Superior temporal gyrus (tissue), 1 donor: ENCODE data around the gene XYLT1.
A peak's percentile ranks its signal among the peaks of the same experiment; 100 is the strongest.

ENCODE experiments used
- DNase-seq: peaks from one replicate; pipeline ENCODE4 v3.0.0-alpha.2; 2016; ENCODE audit errors: extremely low spot score

Gene XYLT1

GRCh38 chr16:17260276-17260849 is 210.4 kb downstream of the XYLT1 start:
- no peak for DNase-seq

- DNase-seq: no peak
Observed at GRCh38 chr16:17259751-17260270, 210.9 kb downstream of the XYLT1 start.

DNA sequence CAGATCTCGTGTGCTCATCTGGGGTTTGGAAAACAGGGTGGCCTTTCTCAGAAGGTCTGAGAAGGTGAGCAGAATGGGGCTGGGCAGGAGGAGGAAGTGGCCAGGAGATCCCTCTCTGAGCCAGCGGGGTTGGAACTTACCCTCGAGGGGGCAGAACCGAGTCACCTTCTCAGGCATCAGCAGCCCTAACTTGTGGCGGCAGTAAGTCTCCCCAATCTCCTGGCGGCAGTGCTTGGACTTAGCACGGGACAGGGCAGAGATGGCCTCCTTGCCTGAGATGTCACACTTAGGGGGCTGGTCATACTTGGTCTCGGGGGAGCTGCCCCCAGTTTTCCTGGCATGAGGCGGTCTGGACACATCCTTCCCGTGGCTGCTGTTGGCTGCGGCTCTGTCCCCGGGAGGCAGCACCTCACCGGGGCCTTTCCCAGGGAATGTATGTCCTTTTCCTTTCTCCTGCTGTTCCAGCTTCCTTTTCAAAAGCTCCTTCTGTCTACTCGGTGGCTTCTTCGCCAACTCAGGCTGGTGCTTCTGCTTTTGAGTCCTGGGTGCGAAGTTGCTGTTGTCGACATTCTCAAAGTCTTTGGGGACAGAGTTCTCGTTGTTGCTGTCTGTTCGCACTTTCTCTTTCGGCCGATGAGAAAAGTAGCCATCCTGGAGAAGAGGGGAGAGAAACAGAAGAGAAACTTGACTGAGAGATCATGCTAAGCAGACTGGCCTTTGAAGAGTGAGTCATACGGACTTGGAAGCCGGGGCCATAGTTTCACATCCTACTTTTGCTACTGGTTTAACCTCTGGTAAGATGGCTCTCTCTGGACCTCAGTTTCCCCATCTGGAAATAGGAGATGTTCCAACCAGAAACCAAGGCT is 211.7 kb downstream of the XYLT1 start:
- DNase-seq: no peak

- no peak for DNase-seq
Observed at GRCh38 chr16:17258077-17258599, 212.6 kb downstream of the XYLT1 start.

DNA sequence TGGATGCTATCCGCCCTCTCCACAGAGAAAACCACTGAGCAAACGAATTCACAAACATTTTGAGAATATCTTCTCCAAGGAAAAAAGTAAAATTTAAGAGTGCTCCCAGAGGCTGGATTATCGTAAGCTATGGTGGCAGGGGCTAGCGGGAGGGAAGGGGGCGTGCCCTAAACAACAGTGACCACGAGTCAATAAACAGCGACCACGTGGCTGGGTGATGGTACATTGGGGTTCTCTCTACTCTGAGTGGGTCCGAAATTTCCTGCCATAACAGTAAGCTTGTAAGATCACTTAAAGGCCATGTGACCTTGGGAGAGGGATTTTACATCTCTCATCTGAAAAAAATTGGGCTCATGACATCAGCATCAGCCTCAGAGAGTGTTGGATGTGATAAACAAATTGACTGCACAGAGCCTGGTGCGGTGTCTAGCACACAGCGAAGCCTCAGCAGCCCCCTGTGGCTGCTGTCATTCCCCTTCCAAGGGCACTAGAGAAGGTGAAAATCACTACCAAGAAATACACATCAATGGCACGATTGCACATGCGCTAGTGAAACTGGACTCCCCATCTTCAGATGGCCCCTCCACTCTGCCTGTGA is 213.2 kb downstream of the XYLT1 start:
- DNase-seq: no peak

- no peak for DNase-seq
Observed at GRCh38 chr16:17252701-17253100, 218.1 kb downstream of the XYLT1 start.

GRCh38 chr16:17252064-17252463 is 218.7 kb downstream of the XYLT1 start:
- no peak for DNase-seq

DNA sequence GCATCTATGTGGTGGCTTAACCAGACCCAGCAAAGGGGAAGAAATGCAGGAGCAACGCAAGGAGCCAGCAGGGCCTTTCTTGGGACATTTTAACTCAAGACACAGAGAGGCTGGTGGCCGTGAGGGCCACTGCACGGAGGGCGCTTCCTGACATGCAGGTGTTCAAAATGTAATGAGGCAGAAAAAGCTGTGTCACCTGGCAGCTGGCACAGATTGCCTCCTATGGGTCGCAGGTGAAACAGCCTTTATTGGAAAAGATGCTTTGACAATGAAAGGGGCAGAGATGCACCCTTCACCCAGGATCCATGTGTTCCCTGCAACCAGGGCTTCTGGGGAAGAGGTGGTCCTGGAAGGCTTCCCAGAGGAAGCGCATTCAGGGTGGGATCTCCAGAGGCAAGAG is 219.3 kb downstream of the XYLT1 start:
- no peak for DNase-seq

GRCh38 chr16:17246974-17247732 is 223.6 kb downstream of the XYLT1 start:
- no peak for DNase-seq

DNA sequence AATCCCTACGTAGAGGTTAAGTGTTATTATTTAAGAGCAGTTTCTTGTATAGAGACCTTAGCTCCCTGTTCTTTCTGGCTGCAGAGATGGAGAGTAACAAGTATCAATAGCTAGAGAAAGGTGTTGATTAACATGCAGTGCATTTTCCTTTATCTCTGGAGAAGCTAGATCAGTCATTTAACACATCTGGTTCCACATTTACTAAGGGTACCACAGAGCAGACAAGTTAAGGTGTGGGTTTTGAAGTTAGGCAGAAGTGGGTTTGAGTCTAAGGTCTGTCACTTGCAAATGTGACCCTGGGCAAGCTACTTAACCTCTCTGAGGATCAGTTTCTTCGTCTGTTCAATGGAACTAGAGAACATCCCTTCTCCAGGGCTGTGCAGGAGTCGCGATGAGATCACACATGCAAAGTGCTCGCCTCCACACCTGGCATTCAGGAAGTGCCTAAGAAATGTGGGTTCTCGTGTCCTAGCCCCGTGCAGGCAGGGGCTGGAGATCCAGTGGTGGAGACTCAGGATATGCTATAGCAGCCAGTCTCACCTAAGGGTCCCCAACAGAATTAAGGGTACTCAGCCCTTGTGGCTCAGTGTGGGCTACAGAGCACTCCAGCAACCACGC is 224.4 kb downstream of the XYLT1 start:
- DNase-seq: no peak

DNA sequence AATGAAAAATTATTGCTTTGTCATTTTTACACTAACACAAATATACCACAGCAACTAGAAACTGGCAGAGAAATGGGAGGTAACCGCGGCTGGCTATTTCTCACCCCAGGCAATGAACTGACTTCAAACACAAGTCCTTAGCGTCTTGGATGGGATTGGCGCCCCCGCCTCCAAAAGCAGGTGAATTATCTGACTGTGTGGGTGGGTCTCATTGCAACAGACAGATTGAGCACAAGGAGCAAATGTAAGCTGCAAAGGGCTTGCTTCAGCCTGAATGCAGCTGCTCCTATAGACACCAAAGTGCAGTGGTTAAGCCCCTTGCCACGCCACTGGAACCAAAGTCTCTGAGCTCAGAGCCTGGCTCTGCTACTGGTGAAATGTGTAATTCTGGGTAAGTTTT is 225.0 kb downstream of the XYLT1 start:
- no peak for DNase-seq

- no peak for DNase-seq
Observed at GRCh38 chr16:17244872-17245551, 225.7 kb downstream of the XYLT1 start.

DNA sequence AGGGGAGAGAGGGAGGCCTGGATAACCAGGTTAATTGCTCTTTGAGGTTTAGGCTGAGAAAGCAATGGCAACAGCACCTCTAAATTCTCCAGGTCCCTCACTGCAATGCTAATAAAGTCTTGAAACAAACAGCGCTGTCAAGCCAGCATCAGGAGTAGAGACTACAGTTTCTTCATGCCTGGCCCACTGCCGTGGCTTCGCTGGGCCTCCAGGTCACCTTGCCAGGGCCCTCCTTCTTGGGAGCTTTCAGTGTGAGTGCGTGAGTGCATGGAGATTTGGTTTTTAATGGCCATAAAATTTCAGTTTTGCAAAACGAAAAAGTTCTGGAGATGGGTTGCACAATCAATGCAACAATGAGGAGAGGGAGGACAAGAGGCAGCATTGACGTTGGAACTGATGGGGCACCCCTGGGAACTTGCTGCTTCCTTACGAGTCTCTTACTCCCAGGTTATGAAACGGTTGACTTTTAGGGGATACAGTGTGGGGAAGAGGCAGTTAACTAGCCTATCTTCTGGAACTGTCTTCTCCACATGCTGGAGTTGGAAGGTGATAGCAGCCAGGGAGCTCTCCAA is 229.4 kb downstream of the XYLT1 start:
- DNase-seq: no peak

- no peak for DNase-seq
Observed at GRCh38 chr16:17238285-17239028, 232.3 kb downstream of the XYLT1 start.

- no peak for DNase-seq
Observed at GRCh38 chr16:17237350-17237944, 233.3 kb downstream of the XYLT1 start.

DNA sequence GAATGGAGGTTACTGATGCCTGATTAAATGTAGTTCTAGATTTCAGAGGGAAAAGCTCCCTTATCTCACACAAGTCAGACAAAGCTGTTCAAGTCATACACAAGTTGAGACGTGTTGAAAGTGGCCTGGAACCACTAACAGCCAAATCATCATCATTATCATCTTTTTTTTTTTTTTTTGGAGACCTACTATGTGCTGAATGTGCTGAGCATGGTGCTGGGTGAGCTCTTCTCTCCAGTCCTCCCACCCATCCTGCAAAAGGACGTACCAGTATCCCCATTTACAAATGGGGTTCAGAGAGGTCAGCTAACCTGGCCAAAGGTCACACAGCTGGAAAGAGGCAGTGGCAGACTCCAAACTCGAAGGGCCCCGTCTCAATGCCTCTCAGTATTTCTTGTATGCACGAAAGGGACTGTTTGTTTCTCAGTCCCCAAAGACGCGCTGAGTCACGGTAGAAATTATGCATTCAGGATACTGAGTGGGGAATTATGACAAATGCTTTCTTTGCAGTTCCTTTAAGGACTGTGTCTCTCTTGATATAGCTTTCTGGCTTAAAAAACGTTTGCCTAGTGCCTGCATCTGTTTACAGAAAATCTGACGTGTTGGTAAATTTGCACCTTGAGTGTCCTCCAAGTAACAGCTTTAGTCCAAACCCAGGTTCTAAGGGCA is 235.5 kb downstream of the XYLT1 start:
- peak; percentile 60 for DNase-seq

DNA sequence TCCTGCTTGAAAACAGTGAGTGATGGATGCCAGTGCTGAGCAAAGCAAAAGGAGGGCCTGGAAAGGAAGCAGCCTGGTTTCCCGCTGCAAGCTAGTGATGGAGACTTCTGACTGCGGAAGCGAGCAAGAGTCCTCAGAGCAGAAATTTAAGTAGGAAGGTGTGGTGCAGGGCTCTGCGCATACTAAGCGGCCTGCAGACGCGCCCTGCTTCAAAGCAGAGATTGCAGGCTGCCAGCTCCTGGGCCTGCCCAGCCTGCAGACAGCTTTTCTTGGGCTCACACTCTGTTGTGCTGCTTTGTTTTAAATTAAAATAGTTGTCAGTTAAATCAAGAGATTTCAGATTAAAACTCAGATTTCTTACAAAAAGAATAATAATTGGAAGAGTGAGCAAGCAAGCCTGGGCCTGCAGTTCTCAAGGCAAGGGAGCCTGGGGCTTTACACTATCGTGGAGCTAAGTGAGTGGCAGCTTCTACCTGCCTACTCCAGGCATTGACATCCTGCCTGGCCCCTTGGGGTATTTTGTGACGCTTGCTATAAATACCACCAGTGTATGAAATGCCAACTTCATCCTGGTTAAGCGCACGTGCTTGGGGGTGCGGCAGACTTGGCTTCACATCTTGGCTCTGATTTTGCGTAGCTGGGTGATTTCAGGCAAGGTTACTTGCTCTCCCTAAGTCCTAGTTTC is 237.3 kb downstream of the XYLT1 start:
- no peak for DNase-seq

DNA sequence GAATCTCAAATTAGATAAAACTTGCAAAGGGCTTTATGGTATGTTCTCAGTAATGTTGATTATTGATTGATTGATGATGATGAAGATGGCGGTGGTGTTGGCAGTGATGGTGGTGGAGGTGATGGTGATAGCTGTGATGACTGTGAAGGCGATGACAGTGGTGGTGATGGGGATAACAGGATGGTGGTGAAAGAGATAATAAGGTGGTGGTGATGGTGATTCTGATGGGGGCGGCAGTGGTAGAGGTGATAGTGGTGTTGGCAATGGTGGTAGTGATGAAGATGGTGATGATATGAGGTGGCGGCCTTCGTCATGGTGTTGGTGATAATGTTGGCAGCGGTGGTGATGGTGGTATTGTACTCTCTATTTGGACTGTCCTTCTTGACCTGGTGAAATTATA is 238.3 kb downstream of the XYLT1 start:
- no peak for DNase-seq
